C4-2B (cell line): ENCODE data around the gene CMTM8.

ENCODE experiments used
- H3K27ac ChIP-seq: fragments of 450-650 bp; 2 replicates; pipeline ENCODE4 v1.5.1; 2017
- ZFX ChIP-seq: fragments of 450-650 bp; IDR thresholded peaks from 2 replicates; pipeline ENCODE4 v1.6.1; 2017
- TF ChIP-seq, protein P1 (sequence below): fragments of 450-650 bp; conservative IDR thresholded peaks from 2 replicates; pipeline ENCODE4 v1.5.1; 2017; ENCODE audit warnings: mild to moderate bottlenecking

Gene CMTM8

DNA sequence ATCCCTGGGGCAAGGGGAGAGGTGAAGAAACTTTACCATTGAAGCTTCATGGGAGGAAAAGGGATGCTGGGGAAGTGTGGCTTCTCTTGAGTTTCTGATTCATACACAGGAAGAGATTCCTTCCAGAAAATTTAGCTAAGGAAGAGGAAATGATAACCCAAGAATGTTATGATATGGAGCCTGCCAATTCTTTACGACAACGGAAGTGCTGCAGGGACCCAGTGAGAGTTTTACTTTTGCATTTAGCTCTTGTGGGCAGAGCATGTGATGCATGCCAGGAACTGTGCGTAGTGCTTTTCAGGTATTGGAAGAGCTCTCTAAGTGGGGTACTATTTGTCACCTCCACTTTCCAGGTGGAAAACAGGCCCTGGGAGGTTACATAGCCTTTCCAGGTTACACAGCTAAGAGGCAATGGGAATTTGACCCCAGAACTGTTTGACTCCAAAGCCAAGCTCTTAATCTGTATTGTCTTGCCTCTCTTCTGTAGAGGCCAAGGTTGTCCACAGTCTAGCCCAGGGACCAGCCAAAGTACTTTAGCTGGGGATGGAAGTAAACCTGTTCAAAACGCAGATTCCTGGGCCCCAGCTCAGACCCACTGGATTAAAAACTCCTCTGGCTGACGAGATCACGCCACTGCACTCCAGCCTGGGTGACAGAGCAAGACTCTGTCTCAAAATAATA, 176.2 kb downstream of the CMTM8 start:
- no peak for TF ChIP-seq ZFX
- TF ChIP-seq, protein P1, sequence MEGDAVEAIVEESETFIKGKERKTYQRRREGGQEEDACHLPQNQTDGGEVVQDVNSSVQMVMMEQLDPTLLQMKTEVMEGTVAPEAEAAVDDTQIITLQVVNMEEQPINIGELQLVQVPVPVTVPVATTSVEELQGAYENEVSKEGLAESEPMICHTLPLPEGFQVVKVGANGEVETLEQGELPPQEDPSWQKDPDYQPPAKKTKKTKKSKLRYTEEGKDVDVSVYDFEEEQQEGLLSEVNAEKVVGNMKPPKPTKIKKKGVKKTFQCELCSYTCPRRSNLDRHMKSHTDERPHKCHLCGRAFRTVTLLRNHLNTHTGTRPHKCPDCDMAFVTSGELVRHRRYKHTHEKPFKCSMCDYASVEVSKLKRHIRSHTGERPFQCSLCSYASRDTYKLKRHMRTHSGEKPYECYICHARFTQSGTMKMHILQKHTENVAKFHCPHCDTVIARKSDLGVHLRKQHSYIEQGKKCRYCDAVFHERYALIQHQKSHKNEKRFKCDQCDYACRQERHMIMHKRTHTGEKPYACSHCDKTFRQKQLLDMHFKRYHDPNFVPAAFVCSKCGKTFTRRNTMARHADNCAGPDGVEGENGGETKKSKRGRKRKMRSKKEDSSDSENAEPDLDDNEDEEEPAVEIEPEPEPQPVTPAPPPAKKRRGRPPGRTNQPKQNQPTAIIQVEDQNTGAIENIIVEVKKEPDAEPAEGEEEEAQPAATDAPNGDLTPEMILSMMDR = no peak
- no peak overlapping the region for H3K27ac ChIP-seq

DNA sequence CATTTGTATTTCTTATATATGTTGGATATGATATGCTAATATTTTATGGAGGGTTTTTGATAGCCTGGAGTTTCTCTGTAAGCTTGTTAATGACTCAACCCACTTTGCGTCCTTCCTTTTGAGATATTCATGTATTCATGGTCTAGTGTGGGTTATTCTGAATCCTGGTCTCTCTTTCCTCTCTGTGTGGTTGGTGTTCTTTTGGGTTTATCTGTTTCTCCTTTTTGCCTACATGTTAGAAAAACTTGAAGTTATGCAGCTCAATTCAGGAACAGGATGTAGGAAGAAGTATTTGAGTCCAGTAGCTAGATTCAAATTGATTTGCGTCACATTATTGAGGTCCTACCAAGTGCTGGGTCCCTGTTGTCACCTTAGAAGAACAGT, 181.3 kb downstream of the CMTM8 start:
- no peak overlapping the region for H3K27ac ChIP-seq
- TF ChIP-seq, protein P1 = no peak
- TF ChIP-seq ZFX = no peak
